Right lobe of liver (tissue), 4 donors: ENCODE measurements around the gene MYBL2.

ENCODE experiments used
- CTCF ChIP-seq, 4 donors: fragments of 200-600 bp in 3 of 4; fragments of 450-650 bp in 1 of 4; IDR thresholded peaks; one replicate each; pipeline versions ENCODE4 v1.5.1 to v1.8.0; 2016 to 2022; ENCODE audit warnings: antibody characterized with exemption in 4 of 4, mild to moderate bottlenecking in 2 of 4
- POLR2A ChIP-seq: fragments of 450-650 bp; IDR thresholded peaks from one replicate; pipeline ENCODE4 v1.6.1; 2017; ENCODE audit warnings: antibody characterized with exemption, mild to moderate bottlenecking
- donor health status: DM: no; HTN: no; CAD: no.
- donor health status: DM: no; HTN: no; CAD: no.
- donor health status: DM: no; HTN: yes; CAD: no.

GRCh38 chr20:43631598-43631997, 35.3 kb upstream of the MYBL2 start:
- TF ChIP-seq CTCF (IDR thresholded peaks at IDR 0.05) (no peak), POLR2A (no peak)
